HCT116 (cell line): ENCODE results near the gene PGBD5. TPM values are rescaled to one million over a fixed set of nuclear protein-coding genes. Genes with fewer than 3 reads are reported as not detected.

Experiments used
- ATAC-seq: fragments of 200-7000 bp; cut with Tn5 transposase; 2 replicates; pipeline ENCODE4 v1.9.1; 2020; ENCODE audit warnings: mild to moderate bottlenecking, moderate library complexity
- BruUV-seq: library from RNA; stranded (reverse); fragments of 400-500 nt; replicated peaks from 2 replicates; lab custom pipeline; 2021; lab: Mats Ljungman, UMichigan
- CTCF ChIA-PET: fragments of 300-600 bp; sonication (Branson Sonifier 250); formaldehyde crosslinking; loops from one replicate; lab custom pipeline; 2021; ENCODE audit warnings: antibody characterized with exemption; lab: Charles Lee
- POLR2A ChIA-PET: fragments of 300-600, 350-600 bp; sonication (Branson Sonifier 250); formaldehyde crosslinking; loops from one replicate; lab custom pipeline; 2021; ENCODE audit warnings: antibody characterized with exemption; lab: Charles Lee
- RAD21 ChIA-PET, 2 experiments: fragments of 300-600 bp; sonication (Branson Sonifier 250); formaldehyde crosslinking; loops; one replicate each; lab custom pipeline; 2023; ENCODE audit warnings: low total read pairs in 2 of 2; ENCODE audit not compliant: uncharacterized antibody in 2 of 2, unreplicated experiment in 2 of 2, low non-redundant PET in 1 of 2; lab: Charles Lee
- DNase-seq: peaks from one replicate; pipeline ENCODE4 v3.0.0-alpha.2; 2010; ENCODE audit warnings: low read depth, low spot score
- H2AFZ ChIP-seq: fragments of 200-600 bp; shearing (Covaris generic), sonication (generic); 2 replicates; pipeline ENCODE4 v1.6.1; 2017; ENCODE audit warnings: low read depth, mixed run types, mixed read lengths, antibody characterized with exemption, low read length; ENCODE audit not compliant: poor library complexity, severe bottlenecking
- H3K27ac ChIP-seq: 2 replicates; pipeline ENCODE4 v1.5.1; 2012; ENCODE audit warnings: low read depth, low read length
- H3K27me3 ChIP-seq: fragments of 200-600 bp; sonication (generic); 2 replicates; pipeline ENCODE4 v1.6.1; 2016; ENCODE audit warnings: mixed run types, low read length, mixed read lengths; ENCODE audit not compliant: insufficient read depth
- H3K36me3 ChIP-seq, 2 experiments: fragments of 200-500 bp in 1 of 2; fragments of 200-600 bp in 1 of 2; sonication (Bioruptor generic) in 1 of 2; sonication (generic) in 1 of 2; 2 replicates each; pipeline versions ENCODE4 v1.5.1 to v1.6.1; 2014 to 2016; ENCODE audit warnings: low read length in 2 of 2, inconsistent platforms in 1 of 2, mixed read lengths in 1 of 2, mixed run types in 1 of 2; ENCODE audit not compliant: insufficient read depth in 2 of 2, control insufficient read depth in 1 of 2
- H3K4me1 ChIP-seq, 2 experiments: fragments of 200-600 bp in 1 of 2; sonication (generic) in 1 of 2; 2 replicates each; pipeline versions ENCODE4 v1.5.1 to v1.6.1; 2012 to 2017; ENCODE audit warnings: low read length in 2 of 2, inconsistent platforms in 1 of 2, mild to moderate bottlenecking in 1 of 2, mixed read lengths in 1 of 2, mixed run types in 1 of 2, moderate library complexity in 1 of 2; ENCODE audit not compliant: insufficient read depth in 2 of 2, control insufficient read depth in 1 of 2
- H3K4me2 ChIP-seq: fragments of 200-600 bp; sonication (generic); 2 replicates; pipeline ENCODE4 v1.6.1; 2017; ENCODE audit warnings: mixed run types, low read length, mixed read lengths
- H3K4me3 ChIP-seq, 2 experiments: fragments of 200-600 bp in 1 of 2; sonication (generic) in 1 of 2; replicated peaks in 1 of 2; 2 replicates each; pipeline ENCODE4 v1.5.1; 2011 to 2016; ENCODE audit warnings: low read length in 2 of 2, control low read depth in 1 of 2, low read depth in 1 of 2, mild to moderate bottlenecking in 1 of 2, mixed read lengths in 1 of 2, mixed run types in 1 of 2
- H3K79me2 ChIP-seq: fragments of 200-600 bp; sonication (generic); 2 replicates; pipeline ENCODE4 v1.6.1; 2017; ENCODE audit warnings: mild to moderate bottlenecking, mixed run types, low read length, moderate library complexity, mixed read lengths; ENCODE audit not compliant: insufficient read depth
- H3K9ac ChIP-seq: fragments of 200-600 bp; sonication (generic); 2 replicates; pipeline ENCODE4 v1.6.1; 2016; ENCODE audit warnings: low read length, mixed read lengths
- H3K9me2 ChIP-seq: fragments of 200-600 bp; sonication (generic), shearing (Covaris generic); 2 replicates; pipeline ENCODE4 v1.6.1; 2017; ENCODE audit warnings: mixed run types, mild to moderate bottlenecking, moderate library complexity; ENCODE audit not compliant: insufficient read depth
- H3K9me3 ChIP-seq, 2 experiments: fragments of 200-500 bp in 1 of 2; fragments of 200-600 bp in 1 of 2; sonication (Bioruptor generic) in 1 of 2; sonication (generic) in 1 of 2; 2 replicates each; pipeline ENCODE4 v1.6.1; 2014 to 2017; ENCODE audit warnings: low read length in 2 of 2, mixed read lengths in 2 of 2, inconsistent platforms in 1 of 2, low read depth in 1 of 2, mild to moderate bottlenecking in 1 of 2, mixed run types in 1 of 2, moderate library complexity in 1 of 2; ENCODE audit not compliant: control insufficient read depth in 1 of 2, insufficient read depth in 1 of 2
- H4K20me1 ChIP-seq: fragments of 200-600 bp; sonication (generic), shearing (Covaris generic); 2 replicates; pipeline ENCODE4 v1.6.1; 2017; ENCODE audit warnings: mixed run types, mild to moderate bottlenecking, moderate library complexity; ENCODE audit not compliant: insufficient read depth
- CBX3 ChIP-seq: IDR thresholded peaks from 2 replicates; pipeline ENCODE4 v1.6.1; 2012; ENCODE audit warnings: low read depth
- CEBPB ChIP-seq: IDR thresholded peaks from 2 replicates; pipeline ENCODE4 v1.6.1; 2012; ENCODE audit warnings: low read depth
- CTCF ChIP-seq, 3 experiments: fragments of 200-600 bp in 1 of 3; sonication (generic) in 1 of 3; IDR thresholded peaks in 2 of 3; conservative IDR thresholded peaks in 1 of 3; 2 replicates each; pipeline ENCODE4 v1.5.1; 2012 to 2017; ENCODE audit warnings: low read depth in 2 of 3, low read length in 2 of 3, antibody characterized with exemption in 1 of 3, borderline replicate concordance in 1 of 3, control low read depth in 1 of 3, mild to moderate bottlenecking in 1 of 3, mixed read lengths in 1 of 3, mixed run types in 1 of 3, moderate library complexity in 1 of 3; ENCODE audit not compliant: insufficient read depth in 1 of 3
- EGR1 ChIP-seq: IDR thresholded peaks from 2 replicates; pipeline ENCODE4 v1.6.1; 2012; ENCODE audit warnings: low read depth
- ELF1 ChIP-seq: IDR thresholded peaks from 2 replicates; pipeline ENCODE4 v1.6.1; 2012; ENCODE audit warnings: low read depth, borderline replicate concordance
- EZH2phosphoT487 ChIP-seq: fragments of 200-600 bp; IDR thresholded peaks from 2 replicates; pipeline ENCODE4 v1.6.1; 2018; ENCODE audit warnings: antibody characterized with exemption, borderline replicate concordance
- FOSL1 ChIP-seq: IDR thresholded peaks from 2 replicates; pipeline ENCODE4 v1.6.1; 2012; ENCODE audit warnings: low read depth
- MAX ChIP-seq: IDR thresholded peaks from 2 replicates; pipeline ENCODE4 v1.6.1; 2012
- POLR2A ChIP-seq: IDR thresholded peaks from 2 replicates; pipeline ENCODE4 v1.7.0; 2011; ENCODE audit warnings: borderline replicate concordance; ENCODE audit not compliant: insufficient read depth, insufficient read length; ENCODE audit errors: extremely low read depth
- POLR2AphosphoS5 ChIP-seq: IDR thresholded peaks from 2 replicates; pipeline ENCODE4 v1.6.1; 2011; ENCODE audit warnings: mild to moderate bottlenecking, low read depth, low read length, moderate library complexity
- RAD21 ChIP-seq: IDR thresholded peaks from 2 replicates; pipeline ENCODE4 v1.6.1; 2012; ENCODE audit warnings: low read depth, mild to moderate bottlenecking
- REST ChIP-seq: IDR thresholded peaks from 2 replicates; pipeline ENCODE4 v1.6.1; 2012; ENCODE audit warnings: low read depth
- SP1 ChIP-seq: IDR thresholded peaks from 2 replicates; pipeline ENCODE4 v1.6.1; 2012; ENCODE audit warnings: low read depth
- SRF ChIP-seq: IDR thresholded peaks from 2 replicates; pipeline ENCODE4 v1.6.1; 2012; ENCODE audit warnings: low read depth
- ZBTB33 ChIP-seq: IDR thresholded peaks from 2 replicates; pipeline ENCODE4 v1.6.1; 2011; ENCODE audit warnings: mild to moderate bottlenecking, low read length, moderate library complexity; ENCODE audit not compliant: insufficient replicate concordance; ENCODE audit errors: extremely low read depth
- ZFX ChIP-seq: fragments of 450-650 bp; IDR thresholded peaks from 2 replicates; pipeline ENCODE4 v1.6.1; 2017
- ZNF274 ChIP-seq: fragments of 200-500 bp; sonication (Bioruptor generic); IDR thresholded peaks from 2 replicates; pipeline ENCODE4 v1.6.1; 2014; ENCODE audit warnings: mild to moderate bottlenecking, low read depth, low read length, inconsistent platforms
- intact Hi-C: fragments of 100-400 bp; cut with micrococcal nuclease; formaldehyde crosslinking; loops from 2 replicates; pipeline ENCODE4 v1.10.0; 2022
- total RNA-seq: library from RNA; stranded (reverse); gene quantifications from one replicate; pipeline ENCODE4 v1.2.1, GENCODE V29; 2021; ENCODE audit not compliant: unreplicated experiment

The PGBD5 gene
- total RNA-seq, 1 experiment from 2014 or later, result 0.27 TPM

GRCh38 chr1:230332575-230333066 is 93.5 kb downstream of the PGBD5 start:
- BruUV-seq, result no TSS peak
- no peak overlapping the region for H3K4me2 ChIP-seq
- no peak for DNase-seq

More at GRCh38 chr1:230332575-230333066, 93.5 kb downstream of the PGBD5 start:
- no peaks in the 10 kb centered on the region for H3K9me3 ChIP-seq
- intact Hi-C loops, result no loop called here
- no peak overlapping the region for H3K27ac ChIP-seq
- H4K20me1 ChIP-seq, result no peaks in the 10 kb centered on the region
- no peak overlapping the region for H3K4me3 ChIP-seq
- H2AFZ ChIP-seq, result no peak overlapping the region
- TF ChIP-seq EGR1, result no peak
- TF ChIP-seq POLR2AphosphoS5, result no peak
- no peak for TF ChIP-seq POLR2A
- TF ChIP-seq CEBPB, result no peak
- TF ChIP-seq REST, result no peak
- no peak for TF ChIP-seq CBX3
- no peak for TF ChIP-seq MAX
- no peak for TF ChIP-seq FOSL1
- no peak for TF ChIP-seq CTCF (IDR thresholded peaks at IDR 0.05 in 2 of 3, conservative IDR thresholded peaks at IDR 0.05 in 1 of 3; ENCODE audit: borderline replicate concordance in 1 of 3, insufficient read depth in 1 of 3, low read depth in 2 of 3, low read length in 2 of 3)
- no peak for TF ChIP-seq ZBTB33
- no peak for TF ChIP-seq RAD21
- TF ChIP-seq EZH2phosphoT487, result no peak
- TF ChIP-seq ELF1, result no peak
- TF ChIP-seq ZFX, result no peak
- TF ChIP-seq SP1, result no peak
- TF ChIP-seq ZNF274, result no peak
- no peak for TF ChIP-seq SRF
- H3K4me1 ChIP-seq, result peaks cover 4% of the 10 kb centered on the region in 2 experiments; a peak in 3 of 4 replicates
- H3K79me2 ChIP-seq, result no peaks in the 10 kb centered on the region
- no peaks in the 10 kb centered on the region for H3K27me3 ChIP-seq
- ATAC-seq, result no peak
- ChIA-PET RAD21 (no interaction called here), POLR2A (no interaction called here), CTCF (no interaction called here)
- no peaks in the 10 kb centered on the region for H3K36me3 ChIP-seq
- no peak overlapping the region for H3K9ac ChIP-seq
- H3K9me2 ChIP-seq, result no peaks in the 10 kb centered on the region
